GM12878 (cell line): Measurements from ENCODE around the gene IQGAP1. TPM values are rescaled to one million over a fixed set of nuclear protein-coding genes. Genes with fewer than 3 reads are reported as not detected.

ENCODE experiments used
- ATAC-seq: fragments of 200-7000 bp; cut with Tn5 transposase; 3 replicates; pipeline ENCODE4 v1.9.1; 2020; ENCODE audit warnings: mild to moderate bottlenecking, moderate library complexity
- BruUV-seq: library from RNA; stranded (reverse); fragments of 400-500 nt; replicated peaks from 2 replicates; lab custom pipeline; 2021; lab: Mats Ljungman, UMichigan
- CTCF ChIA-PET: fragments of 300-600 bp; sonication (Branson Sonifier 250); formaldehyde crosslinking; extraction: SDS; loops from one replicate; lab custom pipeline; 2021; ENCODE audit warnings: inconsistent platforms; lab: Yijun Ruan, JAX
- POLR2A ChIA-PET: fragments of 350-600 bp; formaldehyde crosslinking; extraction: SDS; loops from one replicate; lab custom pipeline; 2021; ENCODE audit warnings: inconsistent platforms; lab: Charles Lee
- RAD21 ChIA-PET: fragments of 300-600 bp; sonication (Branson Sonifier 250); formaldehyde crosslinking; loops from one replicate; lab custom pipeline; 2023; ENCODE audit warnings: antibody characterized with exemption; ENCODE audit not compliant: unreplicated experiment; lab: Charles Lee
- SMC1A ChIA-PET: fragments of 300-600 bp; sonication (Branson Sonifier 250); formaldehyde crosslinking; loops from one replicate; lab custom pipeline; 2023; ENCODE audit not compliant: unreplicated experiment, uncharacterized antibody; lab: Charles Lee
- DNase-seq: peaks from one replicate; pipeline ENCODE4 v3.0.0-alpha.2; 2011; ENCODE audit warnings: low read depth, low spot score
- FAIRE-seq: peaks from 3 replicates; lab custom pipeline; 2011; peaks lifted over from hg19 to GRCh38; lab: Jason Lieb, UNC
- H2AFZ ChIP-seq: 2 replicates; pipeline ENCODE4 v1.6.0; 2011; ENCODE audit warnings: low read depth, low read length, control low read depth; ENCODE audit not compliant: control insufficient read depth
- H3K27ac ChIP-seq: 2 replicates; pipeline ENCODE4 v1.5.1; 2011; ENCODE audit warnings: control low read depth; ENCODE audit not compliant: control insufficient read depth, insufficient read depth
- H3K27me3 ChIP-seq, 2 experiments: replicated peaks in 1 of 2; 2 replicates each; pipeline versions ENCODE4 v1.6.0 to v1.6.1; 2011; ENCODE audit warnings: low read length in 1 of 2; ENCODE audit not compliant: control insufficient read depth in 2 of 2, insufficient read depth in 2 of 2
- H3K36me3 ChIP-seq, 2 experiments: 2 replicates each; pipeline ENCODE4 v1.5.1; 2011; ENCODE audit warnings: low read length in 1 of 2; ENCODE audit not compliant: control insufficient read depth in 2 of 2, insufficient read depth in 2 of 2
- H3K4me1 ChIP-seq: 2 replicates; pipeline ENCODE4 v1.6.1; 2011; ENCODE audit warnings: mild to moderate bottlenecking, low read length, moderate library complexity, mixed read lengths; ENCODE audit not compliant: control insufficient read depth, insufficient read depth
- H3K4me2 ChIP-seq: 2 replicates; pipeline ENCODE4 v1.6.0; 2011; ENCODE audit warnings: control low read depth; ENCODE audit not compliant: control insufficient read depth, insufficient read depth
- H3K4me3 ChIP-seq: fragments of 200-600 bp; sonication (generic); 2 replicates; pipeline ENCODE4 v1.5.1; 2016
- H3K79me2 ChIP-seq: 2 replicates; pipeline ENCODE4 v1.6.0; 2011; ENCODE audit warnings: low read length; ENCODE audit not compliant: control insufficient read depth, insufficient read depth
- H3K9ac ChIP-seq: 2 replicates; pipeline ENCODE4 v1.8.0; 2011; ENCODE audit warnings: low read length, control low read depth, mixed read lengths; ENCODE audit not compliant: control insufficient read depth, insufficient read depth
- H3K9me3 ChIP-seq: replicated peaks from 3 replicates; pipeline ENCODE4 v1.5.1; 2011; ENCODE audit warnings: mild to moderate bottlenecking, low read length; ENCODE audit not compliant: control insufficient read depth, insufficient read depth
- H4K20me1 ChIP-seq: 2 replicates; pipeline ENCODE4 v1.6.0; 2011; ENCODE audit not compliant: control insufficient read depth, insufficient read depth
- ESRRA ChIP-seq: IDR thresholded peaks from 2 replicates; pipeline ENCODE4 v1.6.1; 2012; ENCODE audit warnings: mild to moderate bottlenecking, low read length, improper control_type of control experiment
- FOS ChIP-seq: IDR thresholded peaks from 3 replicates; pipeline ENCODE4 v1.6.1; 2011; ENCODE audit warnings: borderline replicate concordance; ENCODE audit not compliant: insufficient read length; ENCODE audit errors: extremely low read depth
- FOXM1 ChIP-seq: IDR thresholded peaks from 2 replicates; pipeline ENCODE4 v1.6.1; 2012; ENCODE audit warnings: low read depth, mild to moderate bottlenecking, inconsistent platforms, low read length, moderate library complexity
- SIN3A ChIP-seq: IDR thresholded peaks from 2 replicates; pipeline ENCODE4 v1.6.1; 2012; ENCODE audit warnings: low read depth, low read length, improper control_type of control experiment
- SIX5 ChIP-seq: IDR thresholded peaks from 2 replicates; pipeline ENCODE4 v1.6.1; 2011; ENCODE audit warnings: mild to moderate bottlenecking, low read depth, low read length, moderate library complexity; ENCODE audit not compliant: severe bottlenecking
- SUPT20H ChIP-seq: IDR thresholded peaks from 2 replicates; pipeline ENCODE4 v1.6.1; 2011; ENCODE audit warnings: low read depth, mild to moderate bottlenecking, low read length, moderate library complexity, borderline replicate concordance; ENCODE audit not compliant: control insufficient read depth
- YY1 ChIP-seq: IDR thresholded peaks from 2 replicates; pipeline ENCODE4 v1.6.1; 2011; ENCODE audit warnings: low read depth, mild to moderate bottlenecking, low read length
- WGBS: methylation state at CpG from one replicate; pipeline ENCODE4 v1.1.6; 2016; ENCODE audit warnings: low lambda C conversion rate; ENCODE audit not compliant: insufficient replicate concordance, insufficient coverage; ENCODE audit errors: missing lambda C conversion rate; 5-methylcytosine and 5-hydroxymethylcytosine counted together
- in situ Hi-C: fragments of 300-500 bp; cut with MboI; formaldehyde crosslinking; loops from 9 replicates; pipeline ENCODE4 v1.14.3; 2018; ENCODE audit warnings: mixed read lengths
- intact Hi-C: fragments of 100-400 bp; cut with micrococcal nuclease; formaldehyde crosslinking; loops from one replicate; pipeline ENCODE4 v1.14.2; 2022; ENCODE audit not compliant: unreplicated experiment
- polyA plus RNA-seq, 11 experiments: library from polyadenylated mRNA; depleted of rRNA in 4 of 11; unstranded in 6 of 11; stranded (reverse) in 5 of 11; fragments of >200 nt; fragmentation: Nextera tagmentation in 4 of 11; fragmentation: Illumina TruSeq in 1 of 11; extraction: Ambion mirVana in 4 of 11; extraction: Trizol in 1 of 11; gene quantifications; 1 replicate in 1 of 11; 2 replicates in 10 of 11; pipeline versions ENCODE4 v1.2.1 to v1.2.3, GENCODE V29; 2011 to 2016; ENCODE audit warnings: inconsistent platforms in 2 of 11, missing spikeins in 2 of 11, low read depth in 1 of 11
- total RNA-seq, 4 experiments: library from RNA; depleted of rRNA in 3 of 4; stranded (reverse); fragments of >200 nt in 3 of 4; fragmentation: Illumina TruSeq in 1 of 4; extraction: Trizol in 1 of 4; gene quantifications; 2 replicates each; pipeline versions ENCODE4 v1.2.1 to v1.2.3, GENCODE V29; 2013 to 2021
- TF ChIP-seq, protein P1 (sequence below): IDR thresholded peaks from 2 replicates; pipeline ENCODE4 v1.6.1; 2011; ENCODE audit warnings: borderline replicate concordance, low read depth, mild to moderate bottlenecking, moderate library complexity, low read length; ENCODE audit not compliant: insufficient read depth, poor library complexity, severe bottlenecking
- TF ChIP-seq, protein P2 (sequence below): IDR thresholded peaks from 2 replicates; pipeline ENCODE4 v1.6.1; 2012; ENCODE audit warnings: low read depth, low read length, improper control_type of control experiment
- TF ChIP-seq, protein P3 (sequence below): fragments of 150-350 bp; IDR thresholded peaks from 2 replicates; pipeline ENCODE4 v1.6.1; 2014; ENCODE audit warnings: mild to moderate bottlenecking, low read depth, low read length

Gene IQGAP1
- total and polyA plus RNA-seq, 10 of the 15 experiments (the other 5 are each of a cell fraction or from before 2014, with no cell fraction given), result 65.2 to 250 (median 112) TPM

DNA sequence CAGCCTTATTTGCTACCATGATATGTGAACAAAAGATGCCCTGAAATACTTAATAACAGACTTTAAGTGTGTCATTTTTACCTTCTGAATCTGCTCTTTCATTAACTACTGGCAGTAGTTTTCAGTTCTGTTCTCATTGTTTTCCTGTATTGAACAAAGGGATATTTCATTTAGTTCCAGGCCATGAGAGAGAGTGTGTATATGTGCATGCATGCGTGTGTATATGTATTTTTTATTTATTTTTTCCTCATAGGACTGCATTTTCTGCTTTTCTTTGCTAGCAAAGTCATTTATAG is 94.9 kb downstream of the IQGAP1 start:
- Histone ChIP-seq H3K27ac (no peak overlapping the region), H3K9ac (no peak overlapping the region), H3K4me3 (no peak overlapping the region), H4K20me1 (no peaks in the 10 kb centered on the region), H3K4me1 (no peaks in the 10 kb centered on the region), H3K27me3 (no peaks in the 10 kb centered on the region), H3K9me3 (no peaks in the 10 kb centered on the region), H2AFZ (no peak overlapping the region), H3K4me2 (no peak overlapping the region), H3K36me3 (peaks cover 10 to 42% of the 10 kb centered on the region in 2 experiments), H3K79me2 (no peaks in the 10 kb centered on the region)
- 56% methylated on average over 1 of the region's 1 CpG for WGBS
- ChIA-PET POLR2A (no interaction called here), SMC1A (interaction anchor here (0.8 to 7.9 kb wide), 26 partner anchors 9 to 449 kb away, joined by 3 to 107 read pairs (median 5); partner anchors contain the start of gene HDDC3), RAD21 (interaction anchor here (0.9 to 5.6 kb wide), 8 partner anchors 79 to 403 kb away, joined by 3 to 59 read pairs (median 6); no protein-coding TSS in a partner anchor), CTCF (interaction anchor here (0.9 to 6.2 kb wide), 25 partner anchors 9 to 449 kb away, joined by 3 to 98 read pairs (median 6); partner anchors contain the start of gene HDDC3)
- DNase-seq, result no peak
- TF ChIP-seq YY1 (no peak), SIN3A (no peak), ESRRA (no peak), FOS (no peak), SUPT20H (no peak), FOXM1 (no peak), SIX5 (no peak)
- TF ChIP-seq, protein P1, sequence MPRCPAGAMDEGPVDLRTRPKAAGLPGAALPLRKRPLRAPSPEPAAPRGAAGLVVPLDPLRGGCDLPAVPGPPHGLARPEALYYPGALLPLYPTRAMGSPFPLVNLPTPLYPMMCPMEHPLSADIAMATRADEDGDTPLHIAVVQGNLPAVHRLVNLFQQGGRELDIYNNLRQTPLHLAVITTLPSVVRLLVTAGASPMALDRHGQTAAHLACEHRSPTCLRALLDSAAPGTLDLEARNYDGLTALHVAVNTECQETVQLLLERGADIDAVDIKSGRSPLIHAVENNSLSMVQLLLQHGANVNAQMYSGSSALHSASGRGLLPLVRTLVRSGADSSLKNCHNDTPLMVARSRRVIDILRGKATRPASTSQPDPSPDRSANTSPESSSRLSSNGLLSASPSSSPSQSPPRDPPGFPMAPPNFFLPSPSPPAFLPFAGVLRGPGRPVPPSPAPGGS, result no peak
- TF ChIP-seq, protein P2, sequence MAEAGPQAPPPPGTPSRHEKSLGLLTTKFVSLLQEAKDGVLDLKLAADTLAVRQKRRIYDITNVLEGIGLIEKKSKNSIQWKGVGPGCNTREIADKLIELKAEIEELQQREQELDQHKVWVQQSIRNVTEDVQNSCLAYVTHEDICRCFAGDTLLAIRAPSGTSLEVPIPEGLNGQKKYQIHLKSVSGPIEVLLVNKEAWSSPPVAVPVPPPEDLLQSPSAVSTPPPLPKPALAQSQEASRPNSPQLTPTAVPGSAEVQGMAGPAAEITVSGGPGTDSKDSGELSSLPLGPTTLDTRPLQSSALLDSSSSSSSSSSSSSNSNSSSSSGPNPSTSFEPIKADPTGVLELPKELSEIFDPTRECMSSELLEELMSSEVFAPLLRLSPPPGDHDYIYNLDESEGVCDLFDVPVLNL, result no peak
- TF ChIP-seq, protein P3, sequence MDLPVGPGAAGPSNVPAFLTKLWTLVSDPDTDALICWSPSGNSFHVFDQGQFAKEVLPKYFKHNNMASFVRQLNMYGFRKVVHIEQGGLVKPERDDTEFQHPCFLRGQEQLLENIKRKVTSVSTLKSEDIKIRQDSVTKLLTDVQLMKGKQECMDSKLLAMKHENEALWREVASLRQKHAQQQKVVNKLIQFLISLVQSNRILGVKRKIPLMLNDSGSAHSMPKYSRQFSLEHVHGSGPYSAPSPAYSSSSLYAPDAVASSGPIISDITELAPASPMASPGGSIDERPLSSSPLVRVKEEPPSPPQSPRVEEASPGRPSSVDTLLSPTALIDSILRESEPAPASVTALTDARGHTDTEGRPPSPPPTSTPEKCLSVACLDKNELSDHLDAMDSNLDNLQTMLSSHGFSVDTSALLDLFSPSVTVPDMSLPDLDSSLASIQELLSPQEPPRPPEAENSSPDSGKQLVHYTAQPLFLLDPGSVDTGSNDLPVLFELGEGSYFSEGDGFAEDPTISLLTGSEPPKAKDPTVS, result no peak
- FAIRE-seq, result no peak
- ATAC-seq, result no peak
- intact Hi-C loops (loop anchor here (2.0 to 10.0 kb wide), 2 partner anchors 120 to 792 kb away; no protein-coding TSS in a partner anchor), in situ Hi-C loops (no loop called here)
- no TSS peak for BruUV-seq
